HepG2 (cell line): ENCODE results near the gene SSNA1. TPM values are rescaled to one million over a fixed set of nuclear protein-coding genes. Genes with fewer than 3 reads are reported as not detected.

Experiments used
- BRCA1 ChIP-seq: sonication (generic); formaldehyde crosslinking; IDR thresholded peaks from 2 replicates; pipeline ENCODE4 v1.4.0; 2020; ENCODE audit warnings: missing genetic modification reagents
- CENPX ChIP-seq: sonication (generic); formaldehyde crosslinking; IDR thresholded peaks from 2 replicates; pipeline ENCODE4 v1.9.0; 2021; ENCODE audit warnings: mild to moderate bottlenecking, missing genetic modification reagents, moderate library complexity
- CREM ChIP-seq, 2 experiments: sonication (generic) in 1 of 2; formaldehyde crosslinking in 1 of 2; IDR thresholded peaks; 2 replicates each; pipeline versions ENCODE4 v1.4.0 to v1.6.1; 2016 to 2020; ENCODE audit warnings: antibody characterized with exemption in 1 of 2, mild to moderate bottlenecking in 1 of 2, missing genetic modification reagents in 1 of 2
- ETV5 ChIP-seq: IDR thresholded peaks from 2 replicates; pipeline ENCODE4 v1.6.1; 2018; ENCODE audit warnings: missing biosample characterization, missing genetic modification reagents, inconsistent platforms, borderline replicate concordance
- EZH2 ChIP-seq: conservative IDR thresholded peaks from 2 replicates; pipeline ENCODE4 v1.6.1; 2012; ENCODE audit warnings: mild to moderate bottlenecking, low read depth, low read length, moderate library complexity
- FOXC1 ChIP-seq: sonication (generic); formaldehyde crosslinking; IDR thresholded peaks from 2 replicates; pipeline ENCODE4 v1.8.0; 2022; ENCODE audit warnings: mild to moderate bottlenecking, missing genetic modification reagents, borderline replicate concordance
- KLF12 ChIP-seq: sonication (generic); formaldehyde crosslinking; IDR thresholded peaks from 2 replicates; pipeline ENCODE4 v1.4.0; 2020; ENCODE audit warnings: missing genetic modification reagents, borderline replicate concordance
- MIER2 ChIP-seq: IDR thresholded peaks from 2 replicates; pipeline ENCODE4 v1.6.1; 2016; ENCODE audit warnings: missing biosample characterization, missing genetic modification reagents
- PHF8 ChIP-seq: sonication (generic); formaldehyde crosslinking; IDR thresholded peaks from 2 replicates; pipeline ENCODE4 v1.5.0; 2020; ENCODE audit warnings: missing genetic modification reagents
- RXRA ChIP-seq: sonication (generic); formaldehyde crosslinking; IDR thresholded peaks from 2 replicates; pipeline ENCODE4 v1.5.1; 2020; ENCODE audit warnings: missing genetic modification reagents
- U2AF1 ChIP-seq: fragments of 200-400 bp; formaldehyde crosslinking; optimal IDR thresholded peaks from 2 replicates; pipeline ENCODE3; 2017; ENCODE audit warnings: mild to moderate bottlenecking, low read depth, low read length
- ZFY ChIP-seq: sonication (generic); formaldehyde crosslinking; IDR thresholded peaks from 2 replicates; pipeline ENCODE4 v1.4.0; 2020; ENCODE audit warnings: missing genetic modification reagents
- ZNF30 ChIP-seq: sonication (generic); formaldehyde crosslinking; IDR thresholded peaks from 2 replicates; pipeline ENCODE4 v1.5.0; 2020; ENCODE audit warnings: mild to moderate bottlenecking, missing genetic modification reagents
- ZNF574 ChIP-seq: sonication (generic); formaldehyde crosslinking; IDR thresholded peaks from 2 replicates; pipeline ENCODE4 v1.4.0; 2020; ENCODE audit warnings: missing genetic modification reagents
- ZNF639 ChIP-seq: conservative IDR thresholded peaks from 2 replicates; pipeline ENCODE4 v1.6.1; 2018; ENCODE audit warnings: missing genetic modification reagents
- ZNF678 ChIP-seq: sonication (generic); formaldehyde crosslinking; IDR thresholded peaks from 2 replicates; pipeline ENCODE4 v1.4.0; 2020; ENCODE audit warnings: mild to moderate bottlenecking, missing genetic modification reagents
- ZNF776 ChIP-seq: sonication (generic); formaldehyde crosslinking; IDR thresholded peaks from 2 replicates; pipeline ENCODE4 v1.4.0; 2020; ENCODE audit warnings: mild to moderate bottlenecking, missing genetic modification reagents
- ZNF777 ChIP-seq: sonication (generic); formaldehyde crosslinking; IDR thresholded peaks from 2 replicates; pipeline ENCODE4 v1.4.0; 2020; ENCODE audit warnings: missing genetic modification reagents
- ZNF792 ChIP-seq: IDR thresholded peaks from 2 replicates; pipeline ENCODE4 v1.6.1; 2016
- ZNF878 ChIP-seq: sonication (generic); formaldehyde crosslinking; IDR thresholded peaks from 2 replicates; pipeline ENCODE4 v1.8.1; 2023; ENCODE audit warnings: mild to moderate bottlenecking, missing genetic modification reagents, moderate library complexity
- ZSCAN21 ChIP-seq: sonication (generic); formaldehyde crosslinking; IDR thresholded peaks from 2 replicates; pipeline ENCODE4 v1.8.0; 2022; ENCODE audit warnings: mild to moderate bottlenecking, missing genetic modification reagents, moderate library complexity, borderline replicate concordance
- polyA plus RNA-seq, 8 experiments: library from polyadenylated mRNA; depleted of rRNA in 3 of 8; stranded (reverse) in 7 of 8; unstranded in 1 of 8; fragments of >200 nt; fragmentation: Illumina TruSeq in 4 of 8; extraction: Trizol in 4 of 8; gene quantifications; 2 replicates each; pipeline versions ENCODE4 v1.2.1 to v1.2.3, GENCODE V29; 2011 to 2016; ENCODE audit warnings: low read depth in 4 of 8, missing spikeins in 1 of 8, mixed read lengths in 1 of 8; ENCODE audit not compliant: insufficient read depth in 1 of 8
- total RNA-seq, 5 experiments: library from RNA; depleted of rRNA; stranded (reverse); fragments of >200 nt; fragmentation: Illumina TruSeq; extraction: Trizol; gene quantifications; 2 replicates each; pipeline ENCODE4 v1.2.3, GENCODE V29; 2016; ENCODE audit warnings: low read depth in 1 of 5
- TF ChIP-seq, protein P1 (sequence below): sonication (generic); formaldehyde crosslinking; IDR thresholded peaks from 2 replicates; pipeline ENCODE4 v1.5.1; 2020; ENCODE audit warnings: mild to moderate bottlenecking, missing genetic modification reagents, borderline replicate concordance
- TF ChIP-seq, protein P2 (sequence below): fragments of 450-650 bp; IDR thresholded peaks from 2 replicates; pipeline ENCODE4 v1.6.1; 2017

SSNA1 gene
- total and polyA plus RNA-seq, 2 of the 13 experiments (the other 11 are each of a cell fraction or from before 2014, with no cell fraction given) = 35.9 to 49.4 TPM

DNA sequence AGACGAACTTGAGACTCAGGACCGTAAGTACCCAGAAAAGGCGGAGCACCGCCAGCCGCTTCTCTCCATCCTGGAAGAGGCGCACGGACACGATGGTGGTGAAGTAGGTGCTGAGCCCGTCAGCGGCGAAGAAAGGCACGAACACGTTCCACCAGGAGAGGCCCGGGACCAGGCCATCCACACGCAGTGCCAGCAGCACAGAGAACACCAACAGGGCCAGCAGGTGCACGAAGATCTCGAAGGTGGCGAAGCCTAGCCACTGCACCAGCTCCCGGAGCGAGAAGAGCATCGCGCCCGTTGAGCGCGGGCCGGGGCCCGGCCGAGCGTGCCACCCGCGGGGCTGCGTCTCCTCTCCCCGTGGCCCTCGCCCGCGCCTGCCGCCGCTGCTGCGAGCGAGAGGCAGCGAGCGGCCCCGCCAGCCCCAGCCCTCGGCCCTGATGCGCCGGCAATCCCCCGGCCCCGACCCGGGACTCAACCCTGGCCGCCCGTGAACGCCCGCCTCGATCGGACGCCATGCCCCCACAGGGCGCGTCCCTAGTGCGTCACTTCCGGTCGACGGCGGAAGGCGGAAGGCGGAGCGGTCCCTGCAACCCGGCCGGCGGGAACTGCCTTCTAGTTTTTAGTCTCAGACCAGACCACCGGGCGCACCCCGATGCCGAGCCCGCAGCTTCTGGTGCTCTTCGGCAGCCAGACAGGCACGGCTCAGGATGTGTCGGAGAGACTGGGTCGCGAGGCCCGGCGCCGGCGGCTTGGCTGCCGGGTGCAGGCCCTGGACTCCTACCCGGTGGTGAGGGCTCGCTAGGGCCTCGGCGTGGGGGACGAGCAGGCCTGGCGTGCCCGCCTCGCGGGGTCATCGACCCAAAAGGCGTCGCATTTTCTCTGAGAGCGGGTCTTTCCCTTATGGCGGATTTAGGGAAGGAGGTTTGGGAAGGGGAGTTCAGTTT lies 16.9 kb downstream of the SSNA1 start, which contains the start of the genes NDOR1 and TMEM203 (continued):
- TF ChIP-seq PHF8 (CRISPR knock-in tag) = peak; percentile 96
- peak; percentile 94 for TF ChIP-seq ZFY (CRISPR knock-in tag)
- no peak for TF ChIP-seq CENPX
- TF ChIP-seq EZH2 = no peak
- no peak for TF ChIP-seq ZNF792 (CRISPR knock-in tag)
- 0 out of 2 replicates have a peak, but pooled peaks have one; percentile 8 for TF ChIP-seq FOXC1 (CRISPR knock-in tag)
- peak; percentile 81 for TF ChIP-seq ZNF777
- TF ChIP-seq ETV5 = peak; percentile 83
- peak; percentile 55; the same call in 1 of the 2 replicates for TF ChIP-seq KLF12 (CRISPR knock-in tag)
- no peak for TF ChIP-seq ZNF878 (CRISPR knock-in tag)
- TF ChIP-seq ZNF30 = 0 out of 2 replicates have a peak, but pooled peaks have one; percentile 40
- TF ChIP-seq CREM (IDR thresholded peaks at IDR 0.05) = peak; percentile 93
- peak; percentile 95 for TF ChIP-seq CREM (CRISPR knock-in tag; IDR thresholded peaks at IDR 0.05)
- TF ChIP-seq BRCA1 (CRISPR knock-in tag) = no peak
- TF ChIP-seq ZNF776 = peak; percentile 49; the same call in 1 of the 2 replicates
- TF ChIP-seq ZSCAN21 (CRISPR knock-in tag) = no peak
- peak; percentile 54; the same call in 1 of the 2 replicates for TF ChIP-seq RXRA
- no peak for TF ChIP-seq ZNF678 (CRISPR knock-in tag)
- no peak for TF ChIP-seq U2AF1
- TF ChIP-seq, protein P1, sequence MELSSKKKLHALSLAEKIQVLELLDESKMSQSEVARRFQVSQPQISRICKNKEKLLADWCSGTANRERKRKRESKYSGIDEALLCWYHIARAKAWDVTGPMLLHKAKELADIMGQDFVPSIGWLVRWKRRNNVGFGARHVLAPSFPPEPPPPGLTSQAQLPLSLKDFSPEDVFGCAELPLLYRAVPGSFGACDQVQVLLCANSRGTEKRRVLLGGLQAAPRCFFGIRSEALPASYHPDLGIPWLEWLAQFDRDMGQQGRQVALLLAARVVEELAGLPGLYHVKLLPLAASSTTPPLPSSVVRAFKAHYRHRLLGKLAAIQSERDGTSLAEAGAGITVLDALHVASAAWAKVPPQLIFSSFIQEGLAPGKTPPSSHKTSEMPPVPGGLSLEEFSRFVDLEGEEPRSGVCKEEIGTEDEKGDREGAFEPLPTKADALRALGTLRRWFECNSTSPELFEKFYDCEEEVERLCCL = no peak; the same call in 1 of the 2 replicates
- no peak for TF ChIP-seq MIER2
- TF ChIP-seq, protein P2, sequence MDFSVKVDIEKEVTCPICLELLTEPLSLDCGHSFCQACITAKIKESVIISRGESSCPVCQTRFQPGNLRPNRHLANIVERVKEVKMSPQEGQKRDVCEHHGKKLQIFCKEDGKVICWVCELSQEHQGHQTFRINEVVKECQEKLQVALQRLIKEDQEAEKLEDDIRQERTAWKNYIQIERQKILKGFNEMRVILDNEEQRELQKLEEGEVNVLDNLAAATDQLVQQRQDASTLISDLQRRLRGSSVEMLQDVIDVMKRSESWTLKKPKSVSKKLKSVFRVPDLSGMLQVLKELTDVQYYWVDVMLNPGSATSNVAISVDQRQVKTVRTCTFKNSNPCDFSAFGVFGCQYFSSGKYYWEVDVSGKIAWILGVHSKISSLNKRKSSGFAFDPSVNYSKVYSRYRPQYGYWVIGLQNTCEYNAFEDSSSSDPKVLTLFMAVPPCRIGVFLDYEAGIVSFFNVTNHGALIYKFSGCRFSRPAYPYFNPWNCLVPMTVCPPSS = no peak
- TF ChIP-seq ZNF639 (CRISPR knock-in tag) = no peak
- TF ChIP-seq ZNF574 (CRISPR knock-in tag) = peak; percentile 94
